ENCODE data around the gene ITM2C.

The ITM2C gene

GRCh38 chr2:230873661-230874401 is 9.1 kb downstream of the ITM2C start:
- no peak for DNase-seq

DNA sequence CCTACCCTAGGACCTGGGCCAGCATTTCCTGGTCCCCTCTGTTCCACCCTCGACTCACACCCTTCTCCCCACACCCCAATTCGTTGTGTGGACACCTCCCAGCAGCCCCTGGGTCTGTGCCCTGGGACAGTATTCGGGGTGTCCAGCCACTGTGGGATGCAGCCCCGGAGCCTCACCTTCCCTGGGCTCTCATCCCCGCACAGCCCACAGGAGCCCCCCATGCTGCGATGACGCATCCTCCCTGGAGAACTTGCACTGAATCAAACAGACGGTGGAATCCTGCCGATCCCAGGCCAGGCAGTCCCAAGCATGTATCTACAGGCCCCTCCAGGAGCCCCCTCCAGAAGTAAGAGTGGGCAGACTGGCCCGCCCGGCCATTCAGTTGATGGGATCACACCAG is 9.7 kb downstream of the ITM2C start:
- no peak for DNase-seq

GRCh38 chr2:230874876-230875275 is 10.1 kb downstream of the ITM2C start:
- no peak for DNase-seq

DNA sequence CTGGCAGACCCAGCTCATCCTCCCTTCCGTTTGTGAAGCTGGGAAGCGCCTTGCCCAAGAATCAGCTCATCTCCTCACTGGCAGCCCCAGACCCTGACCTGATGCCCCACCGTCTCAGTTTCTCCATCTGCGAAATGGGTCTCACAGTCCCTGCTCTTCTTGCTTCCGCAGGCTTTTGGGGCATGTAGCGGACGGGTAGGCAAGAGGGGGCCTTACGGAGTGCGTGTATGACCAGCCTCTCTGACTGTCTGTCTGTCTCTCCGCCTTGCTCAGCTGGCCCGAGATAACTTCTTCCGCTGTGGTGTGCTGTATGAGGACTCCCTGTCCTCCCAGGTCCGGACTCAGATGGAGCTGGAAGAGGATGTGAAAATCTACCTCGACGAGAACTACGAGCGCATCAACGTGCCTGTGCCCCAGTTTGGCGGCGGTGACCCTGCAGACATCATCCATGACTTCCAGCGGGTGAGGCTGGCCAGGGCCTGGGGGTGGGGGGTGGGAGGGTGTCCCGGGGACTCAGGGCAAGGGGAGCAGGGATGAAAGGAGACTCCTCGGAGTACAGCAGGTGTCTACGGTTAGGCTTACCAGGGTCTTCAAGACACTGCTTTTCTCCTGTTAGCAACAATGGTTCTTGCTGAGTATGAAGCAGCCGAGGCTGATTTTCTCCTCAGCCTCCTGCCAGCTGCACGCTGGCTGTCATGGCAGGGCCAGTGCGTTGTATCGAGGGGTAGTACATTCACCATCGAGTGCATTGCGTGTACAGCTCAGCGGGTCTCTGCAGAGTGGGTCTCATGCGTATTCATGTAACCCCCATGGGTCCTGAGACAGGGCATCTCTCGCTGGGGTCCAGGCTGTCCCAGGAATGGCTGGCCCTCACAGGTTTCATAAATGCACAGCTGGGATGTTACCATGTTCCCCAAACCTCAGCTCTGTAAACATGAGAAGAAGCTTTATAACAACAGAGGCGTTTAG is 10.9 kb downstream of the ITM2C start:
- DNase-seq: no peak

GRCh38 chr2:230877116-230877758 is 12.5 kb downstream of the ITM2C start:
- DNase-seq: no peak

- peak; percentile 34 for DNase-seq
These were observed 13.2 kb downstream of the ITM2C start for GRCh38 chr2:230877759-230878598.

- no peak for DNase-seq
These were observed 14.0 kb downstream of the ITM2C start for GRCh38 chr2:230878599-230879188.

DNA sequence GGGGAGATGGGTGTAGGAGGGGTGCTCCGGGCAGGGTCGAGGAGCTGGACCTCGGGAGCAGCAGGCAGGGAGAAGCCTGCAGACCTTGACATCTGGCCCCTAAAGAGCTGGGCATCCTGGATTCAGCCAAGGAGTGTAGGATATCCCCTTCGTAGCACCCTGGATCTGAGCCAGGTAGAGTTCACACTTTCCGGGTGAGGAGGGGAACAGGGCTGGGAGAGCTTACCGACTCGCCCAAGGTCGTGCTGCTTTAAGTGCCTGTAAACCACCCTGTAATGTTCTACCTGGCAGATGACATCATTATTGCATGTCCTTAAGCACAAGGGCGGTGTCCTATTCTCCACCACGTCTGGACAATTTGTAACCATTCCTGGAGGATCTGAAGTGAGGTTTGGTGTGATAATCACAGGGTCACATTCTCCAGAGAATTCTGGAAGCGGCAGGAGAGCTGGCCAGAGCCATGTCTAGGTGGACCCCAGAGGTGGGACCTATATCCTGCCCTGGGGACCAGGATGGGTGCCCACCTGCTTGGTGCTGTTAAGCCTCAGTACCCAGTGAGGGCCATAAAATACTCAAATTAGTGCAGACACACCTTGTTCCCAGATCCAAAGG is 14.6 kb downstream of the ITM2C start:
- no peak for DNase-seq

DNA sequence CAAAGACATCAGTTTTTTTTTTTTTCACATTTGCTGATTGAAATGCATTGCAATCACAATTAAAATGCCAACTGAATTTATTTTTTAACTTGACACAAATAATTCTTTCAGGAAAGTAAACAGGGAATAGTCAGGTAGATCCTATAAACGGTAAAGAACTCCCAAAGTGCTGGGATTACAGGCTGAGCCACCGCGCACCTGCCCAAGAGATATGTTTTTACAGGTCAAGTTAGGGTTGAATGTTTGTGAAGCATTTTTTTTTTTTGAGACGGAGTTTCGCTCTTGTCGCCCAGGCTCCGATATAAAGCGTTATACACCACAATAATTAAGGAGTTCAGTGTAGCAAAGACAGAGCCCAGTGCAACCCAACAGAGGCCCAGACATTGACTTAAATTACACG is 15.1 kb downstream of the ITM2C start:
- DNase-seq: no peak

- no peak for DNase-seq
These were observed 17.1 kb downstream of the ITM2C start for GRCh38 chr2:230881840-230882239.

GRCh38 chr2:230885463-230886130 is 20.9 kb downstream of the ITM2C start:
- no peak for DNase-seq

DNA sequence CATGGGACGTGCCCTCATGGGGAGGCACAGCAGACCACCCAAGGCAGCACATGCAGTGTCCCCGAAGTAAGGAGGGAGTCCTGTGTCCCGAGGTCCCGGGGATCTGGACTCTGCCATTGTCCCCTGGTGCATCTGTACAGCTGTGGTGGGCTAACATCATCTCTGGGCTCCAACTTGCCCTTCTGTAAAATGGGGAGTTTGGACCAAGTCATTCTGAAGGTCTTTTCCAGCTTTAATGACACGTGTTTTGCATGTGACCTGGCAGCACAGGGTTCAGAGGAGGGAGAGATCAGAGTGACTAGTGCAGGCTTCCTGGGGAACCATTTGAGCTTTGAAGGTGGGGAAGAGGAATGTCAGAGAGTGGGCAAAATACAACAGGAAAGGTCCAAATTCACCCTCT is 21.5 kb downstream of the ITM2C start:
- DNase-seq: no peak

GRCh38 chr2:230886671-230887071 is 21.9 kb downstream of the ITM2C start:
- DNase-seq: no peak

DNA sequence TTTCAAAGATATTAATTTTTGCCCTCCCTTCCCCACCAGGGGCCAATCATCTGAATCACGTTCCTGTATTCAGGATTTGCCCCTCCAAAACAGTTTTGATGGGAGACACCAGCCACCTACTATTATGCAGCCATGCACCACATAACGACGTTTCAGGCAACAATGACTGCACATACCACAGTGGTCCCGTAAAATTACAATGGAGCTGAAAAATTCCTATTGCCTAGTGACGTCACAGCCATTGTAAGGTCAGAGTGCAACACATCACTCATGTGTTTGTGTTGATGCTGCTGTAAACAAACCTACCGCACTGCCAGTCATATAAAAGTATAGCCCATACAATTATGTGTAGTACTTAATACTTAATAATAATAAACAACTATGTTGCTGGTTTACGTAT is 22.6 kb downstream of the ITM2C start:
- no peak for DNase-seq

DNA sequence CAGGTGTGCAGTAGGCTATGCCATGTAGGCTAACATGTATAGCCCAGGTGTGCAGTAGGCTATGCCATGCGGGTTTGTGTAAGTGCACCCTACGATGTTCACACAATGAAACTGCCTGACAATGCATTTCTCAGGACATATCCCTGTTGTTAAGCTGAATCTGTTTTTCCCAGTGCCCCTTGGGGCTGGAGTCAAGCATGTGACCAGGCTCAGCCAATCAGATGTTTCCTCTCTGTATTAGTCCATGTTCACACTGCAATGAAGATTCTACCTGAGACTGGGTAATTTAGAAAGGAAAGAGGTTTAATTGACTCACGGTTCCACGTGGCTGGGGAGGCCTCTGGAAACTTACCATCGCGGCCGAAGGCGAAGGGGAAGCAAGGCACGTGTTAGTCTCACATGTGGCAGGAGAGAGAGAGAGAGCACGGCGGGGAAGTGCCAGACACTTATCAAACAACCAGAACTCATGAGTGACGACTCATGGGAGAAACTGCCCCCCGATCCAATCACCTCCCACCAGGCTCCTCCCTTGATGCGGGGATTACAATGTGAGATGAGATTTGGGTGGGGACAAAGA is 24.2 kb downstream of the ITM2C start:
- no peak for DNase-seq

DNA sequence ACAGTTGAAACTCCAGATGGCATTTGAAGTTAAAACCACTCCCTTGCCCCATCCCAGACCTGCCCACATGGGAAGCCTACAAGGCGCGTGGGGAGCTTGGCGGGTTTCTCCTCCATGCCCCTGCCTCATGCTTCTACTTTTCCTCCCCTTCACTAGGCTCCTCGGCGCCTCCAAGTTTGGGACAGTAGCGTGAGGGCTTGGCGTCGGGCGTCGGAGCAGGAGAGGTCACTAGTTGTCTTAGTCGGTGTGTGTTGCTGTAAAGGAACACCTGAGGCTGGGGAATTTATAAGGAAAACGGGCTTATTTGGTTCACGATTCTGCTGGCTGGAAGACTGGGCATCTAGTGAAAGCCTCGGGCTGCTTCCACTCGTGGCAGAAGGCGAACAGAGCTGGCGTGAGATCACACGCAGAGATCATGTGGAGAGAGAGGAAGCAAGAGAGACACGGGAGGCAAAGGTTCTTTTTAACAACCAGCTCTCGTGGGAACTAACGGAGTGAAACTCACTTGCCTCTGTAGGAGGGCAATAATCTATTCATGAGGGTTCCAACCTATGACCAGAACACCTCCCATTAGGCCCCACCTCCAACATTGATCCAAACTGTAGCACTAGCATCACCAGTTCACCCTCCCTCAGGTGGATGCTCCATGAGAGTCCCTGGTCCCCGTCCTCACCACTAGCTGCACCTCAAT is 25.3 kb downstream of the ITM2C start:
- no peak for DNase-seq

- no peak for DNase-seq
These were observed 25.9 kb downstream of the ITM2C start for GRCh38 chr2:230890646-230891045.

DNA sequence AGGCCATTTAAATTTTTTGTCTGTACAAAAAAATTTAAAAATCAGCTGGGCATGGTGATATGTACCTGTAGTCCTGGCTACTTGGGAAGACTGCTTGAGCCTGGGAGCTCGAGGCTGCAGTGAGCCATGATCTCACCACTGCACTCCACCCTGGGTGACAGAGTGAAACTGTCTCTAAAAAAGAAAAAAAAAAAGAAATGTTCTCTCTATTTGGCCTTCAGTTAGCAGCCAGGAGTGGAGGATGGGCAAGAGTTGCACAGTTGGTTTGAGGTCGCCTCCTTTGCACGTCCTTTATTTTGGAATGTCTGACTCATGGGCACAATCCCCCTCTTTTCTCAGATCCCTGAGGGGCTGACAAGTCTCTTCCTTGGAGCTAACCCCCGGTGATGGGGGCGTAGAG is 26.3 kb downstream of the ITM2C start:
- DNase-seq: no peak

DNA sequence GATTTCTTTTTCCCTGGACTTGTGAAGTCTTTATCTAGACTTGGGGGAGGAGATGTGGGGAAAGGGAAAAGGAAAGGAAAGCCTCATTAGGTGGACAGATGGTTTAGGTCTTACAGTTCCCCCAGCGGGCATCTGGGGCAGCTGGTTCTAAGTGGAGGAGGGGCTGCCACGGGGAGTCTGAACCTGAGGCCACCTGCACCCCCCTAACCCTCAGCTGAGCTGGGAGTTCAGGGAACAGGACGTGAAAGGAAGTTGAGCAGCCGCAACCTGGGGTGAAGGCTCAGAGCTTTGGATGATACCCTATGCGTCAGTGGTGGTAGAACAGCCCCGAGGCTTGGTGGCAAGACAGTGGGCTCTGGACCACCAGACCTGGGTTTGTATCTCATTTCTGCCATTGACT is 26.8 kb downstream of the ITM2C start:
- no peak for DNase-seq

GRCh38 chr2:230893338-230893737 is 28.6 kb downstream of the ITM2C start:
- no peak for DNase-seq

All from activated CD4-positive, alpha-beta T cell treated with anti-CD3 and anti-CD28 coated beads, Interleukin-2, Interleukin-6, amounts not matched to agents 100 ng/mL and 50 ng/mL, durations not matched to agents 16 hours and 8 hours (primary cell).